ENCODE data around the gene MSL1.

MSL1 gene
- 86.1 to 202 reads per million in 2 experiments for total RNA-seq

GRCh38 chr17:40121181-40122135 lies at the start of gene MSL1:
TSS of gene MSL1 (plus strand) at chr17:40121971. CDS start at chr17:40122613, 642 bp downstream.
- DNase-seq (ENCODE audit: low read depth) = peak; percentile 80

- no peak for DNase-seq (ENCODE audit: low read depth)
These were observed 49.6 kb upstream of the MSL1 start for GRCh38 chr17:40072040-40072734.

- DNase-seq (ENCODE audit: low read depth) = no peak
These were observed 48.9 kb upstream of the MSL1 start for GRCh38 chr17:40072735-40073346.

- no peak for DNase-seq (ENCODE audit: low read depth)
These were observed 48.2 kb upstream of the MSL1 start for GRCh38 chr17:40073454-40074174.

- DNase-seq (ENCODE audit: low read depth) = no peak
These were observed 47.6 kb upstream of the MSL1 start for GRCh38 chr17:40074175-40074512.

- no peak for DNase-seq (ENCODE audit: low read depth)
These were observed 46.9 kb upstream of the MSL1 start for GRCh38 chr17:40074871-40075200.

- DNase-seq (ENCODE audit: low read depth) = peak; percentile 57
These were observed 46.4 kb upstream of the MSL1 start for GRCh38 chr17:40075201-40075941.

- DNase-seq (ENCODE audit: low read depth) = no peak
These were observed 45.8 kb upstream of the MSL1 start for GRCh38 chr17:40075942-40076498.

GRCh38 chr17:40076591-40076990 lies 45.2 kb upstream of the MSL1 start:
- no peak for DNase-seq (ENCODE audit: low read depth)

- no peak for DNase-seq (ENCODE audit: low read depth)
These were observed 42.2 kb upstream of the MSL1 start for GRCh38 chr17:40079545-40079944.

GRCh38 chr17:40084477-40084876 lies 37.3 kb upstream of the MSL1 start:
- DNase-seq (ENCODE audit: low read depth) = no peak

GRCh38 chr17:40086150-40087044 lies 35.4 kb upstream of the MSL1 start:
- DNase-seq (ENCODE audit: low read depth) = peak; percentile 51

- DNase-seq (ENCODE audit: low read depth) = no peak
These were observed 34.5 kb upstream of the MSL1 start for GRCh38 chr17:40087049-40087794.

GRCh38 chr17:40087903-40088718 lies 33.7 kb upstream of the MSL1 start:
- no peak for DNase-seq (ENCODE audit: low read depth)

- DNase-seq (ENCODE audit: low read depth) = no peak
These were observed 32.5 kb upstream of the MSL1 start for GRCh38 chr17:40089077-40089895.

GRCh38 chr17:40090237-40091119 lies 31.3 kb upstream of the MSL1 start:
- no peak for DNase-seq (ENCODE audit: low read depth)
